ENCODE data around the gene APPL1. TPM values are rescaled to one million over a fixed set of nuclear protein-coding genes. Genes with fewer than 3 reads are reported as not detected.

The APPL1 gene
- total RNA-seq (2014; rRNA removed; shearing (Covaris generic)): 35.6 and 38.2 TPM in 2 replicates
- polyA plus RNA-seq (2016; fragmentation: Nextera tagmentation; extraction: Ambion mirVana): 55.8 and 58.3 TPM in 2 replicates

DNA sequence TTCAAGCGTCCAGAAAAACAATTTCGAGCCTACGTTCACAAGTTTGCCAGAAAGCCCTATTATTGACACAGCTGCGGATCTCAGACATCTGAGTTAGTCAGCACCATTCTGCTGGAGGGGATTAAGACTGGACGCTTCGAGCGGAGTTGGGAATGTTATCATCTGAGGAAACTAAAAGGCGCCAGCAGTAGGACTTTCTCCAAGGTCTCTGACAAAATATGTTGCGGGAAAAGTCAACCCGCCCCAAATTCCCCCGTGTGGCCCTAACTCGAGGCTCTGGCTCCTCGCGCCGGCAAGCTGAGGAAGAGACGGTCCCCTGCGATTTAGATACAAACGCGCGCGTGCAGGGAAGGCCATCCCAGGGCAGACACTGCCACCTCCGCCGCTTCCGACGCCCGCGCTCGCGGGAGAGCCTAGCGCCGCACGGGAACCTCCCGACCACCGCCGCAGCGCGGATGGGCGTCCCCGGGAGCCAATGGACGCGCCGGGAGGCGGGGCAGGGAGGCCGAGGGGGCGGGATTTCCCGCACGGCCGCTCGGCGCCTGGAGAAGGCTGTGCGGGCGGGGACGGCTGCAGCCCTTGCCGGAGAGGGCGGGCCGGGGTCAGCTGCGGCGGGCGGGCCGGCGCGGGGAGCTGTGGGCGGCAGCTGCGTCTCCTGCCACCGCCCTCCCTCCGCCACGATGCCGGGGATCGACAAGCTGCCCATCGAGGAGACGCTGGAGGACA lies at the start of gene APPL1:
Gene APPL1, plus strand, starts transcription at position 526 of the 726 bp plus-strand sequence. Its CDS starts 155 bp downstream, at position 681.
- Histone ChIP-seq H3K4me1 (ENCODE audit: insufficient read depth) (peaks cover 32% of the 10 kb centered on the region), H3K9ac (peak within 1 kb of the TSS; percentile 88), H3K9me2 (ENCODE audit: insufficient read depth) (no peaks in the 10 kb centered on the region), H4K20me1 (ENCODE audit: insufficient read depth) (peaks cover 9% of the 10 kb centered on the region), H3K36me3 (ENCODE audit: low read depth) (no peaks in the 10 kb centered on the region), H3K27me3 (replicated peaks; ENCODE audit: insufficient read depth) (no peaks in the 10 kb centered on the region), H3K9me3 (ENCODE audit: low read depth) (no peaks in the 10 kb centered on the region), H3K27ac (peak within 1 kb of the TSS; percentile 75), H3K4me3 (peak within 1 kb of the TSS; percentile 87), H2AFZ (peak within 1 kb of the TSS; percentile 89), H3F3A (ENCODE audit: insufficient read depth) (peaks cover 29% of the 10 kb centered on the region), H3K79me2 (ENCODE audit: insufficient read depth) (peaks cover 44% of the 10 kb centered on the region), H3K4me2 (ENCODE audit: unreplicated experiment) (peak within 1 kb of the TSS; percentile 90)
- in situ Hi-C loops (cut with MboI): loop anchor here (10.0 kb wide), 1 partner anchor 133 kb away; no protein-coding TSS in a partner anchor
- DNase-seq: peak; percentile 96
- WGBS, 2 experiments (ENCODE audit: low coverage in 1 of 2, low lambda C conversion rate in 2 of 2, missing lambda C conversion rate in 2 of 2): 1 to 2% methylated on average over 48 to 50 of the region's 71 CpGs
- TF ChIP-seq EZH2phosphoT487 (IDR thresholded peaks at IDR 0.05; ENCODE audit: insufficient read depth, low read depth): no peak
- no peak for TF ChIP-seq EZH2 (IDR thresholded peaks at IDR 0.05; ENCODE audit: insufficient read depth, poor library complexity, severe bottlenecking)

- Histone ChIP-seq H3K79me2 (ENCODE audit: insufficient read depth) (no peaks in the 10 kb centered on the region), H3K36me3 (ENCODE audit: low read depth) (no peaks in the 10 kb centered on the region), H4K20me1 (ENCODE audit: insufficient read depth) (no peaks in the 10 kb centered on the region), H3K4me3 (no peak overlapping the region), H3K4me2 (ENCODE audit: unreplicated experiment) (no peak overlapping the region), H3K9me3 (ENCODE audit: low read depth) (no peaks in the 10 kb centered on the region), H3K27ac (no peak overlapping the region), H3K27me3 (replicated peaks; ENCODE audit: insufficient read depth) (no peaks in the 10 kb centered on the region; the same call in 1 of the 2 replicates), H3F3A (ENCODE audit: insufficient read depth) (no peaks in the 10 kb centered on the region), H3K9ac (no peak overlapping the region), H3K4me1 (ENCODE audit: insufficient read depth) (peaks cover 5% of the 10 kb centered on the region), H2AFZ (no peak overlapping the region), H3K9me2 (ENCODE audit: insufficient read depth) (no peaks in the 10 kb centered on the region)
- TF ChIP-seq EZH2phosphoT487 (IDR thresholded peaks at IDR 0.05; ENCODE audit: insufficient read depth, low read depth) (no peak), EZH2 (IDR thresholded peaks at IDR 0.05; ENCODE audit: insufficient read depth, poor library complexity, severe bottlenecking) (no peak)
- DNase-seq: peak; percentile 46
- WGBS, 2 experiments (ENCODE audit: low coverage in 1 of 2, low lambda C conversion rate in 2 of 2, missing lambda C conversion rate in 2 of 2): 51 to 54% methylated on average over 5 of the region's 5 CpGs
- in situ Hi-C loops (cut with MboI): no loop called here
Observed at GRCh38 chr3:57179580-57180410, 47.7 kb upstream of the APPL1 start.

GRCh38 chr3:57184526-57184925 lies 43.0 kb upstream of the APPL1 start:
- Histone ChIP-seq H3K9me3 (ENCODE audit: low read depth) (no peaks in the 10 kb centered on the region), H2AFZ (peak overlapping the region; percentile 63), H3K79me2 (ENCODE audit: insufficient read depth) (no peaks in the 10 kb centered on the region), H3K27me3 (replicated peaks; ENCODE audit: insufficient read depth) (no peaks in the 10 kb centered on the region), H3K27ac (no peak overlapping the region), H4K20me1 (ENCODE audit: insufficient read depth) (no peaks in the 10 kb centered on the region), H3K36me3 (ENCODE audit: low read depth) (no peaks in the 10 kb centered on the region), H3F3A (ENCODE audit: insufficient read depth) (no peaks in the 10 kb centered on the region), H3K9ac (no peak overlapping the region), H3K4me2 (ENCODE audit: unreplicated experiment) (no peak overlapping the region), H3K9me2 (ENCODE audit: insufficient read depth) (no peaks in the 10 kb centered on the region), H3K4me3 (no peak overlapping the region), H3K4me1 (ENCODE audit: insufficient read depth) (peaks cover 6% of the 10 kb centered on the region)
- TF ChIP-seq EZH2 (IDR thresholded peaks at IDR 0.05; ENCODE audit: insufficient read depth, poor library complexity, severe bottlenecking) (no peak), EZH2phosphoT487 (IDR thresholded peaks at IDR 0.05; ENCODE audit: insufficient read depth, low read depth) (no peak)
- in situ Hi-C loops (cut with MboI): no loop called here
- DNase-seq: peak; percentile 45
- WGBS, 2 experiments (ENCODE audit: low coverage in 1 of 2, low lambda C conversion rate in 2 of 2, missing lambda C conversion rate in 2 of 2): 4 to 10% methylated on average over 6 of the region's 6 CpGs

DNA sequence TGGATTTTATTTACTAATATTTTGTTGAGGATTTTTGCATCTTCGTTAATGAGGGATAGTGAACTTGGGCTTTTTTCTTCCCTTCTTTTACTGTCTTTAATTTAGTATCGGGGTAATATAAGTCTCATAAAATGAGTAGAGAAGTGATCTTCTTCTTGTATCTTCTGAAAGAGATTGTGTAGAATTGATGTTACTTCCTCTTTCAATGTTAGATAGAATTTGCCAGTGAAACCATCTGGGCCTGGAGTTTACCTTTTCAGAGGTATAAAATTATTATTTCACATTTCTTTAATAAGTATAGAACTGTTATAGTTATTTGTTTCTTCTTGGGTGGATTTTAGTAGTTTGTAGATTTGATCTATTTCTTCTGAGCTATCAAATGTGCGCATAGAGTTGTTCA lies 35.5 kb upstream of the APPL1 start:
- no peak for DNase-seq

More for the DNA sequence above, 35.5 kb upstream of the APPL1 start:
- no peaks in the 10 kb centered on the region for H3K9me2 ChIP-seq (ENCODE audit: insufficient read depth)
- no peak overlapping the region for H3K4me2 ChIP-seq (ENCODE audit: unreplicated experiment)
- H3K9me3 ChIP-seq (ENCODE audit: low read depth): no peaks in the 10 kb centered on the region
- no peaks in the 10 kb centered on the region for H3K27me3 ChIP-seq (replicated peaks; ENCODE audit: insufficient read depth)
- no peaks in the 10 kb centered on the region for H3K36me3 ChIP-seq (ENCODE audit: low read depth)
- H3K4me3 ChIP-seq: no peak overlapping the region
- TF ChIP-seq EZH2 (IDR thresholded peaks at IDR 0.05; ENCODE audit: insufficient read depth, poor library complexity, severe bottlenecking) (no peak), EZH2phosphoT487 (IDR thresholded peaks at IDR 0.05; ENCODE audit: insufficient read depth, low read depth) (no peak)
- H3K27ac ChIP-seq: no peak overlapping the region
- no peaks in the 10 kb centered on the region for H3K4me1 ChIP-seq (ENCODE audit: insufficient read depth)
- no peaks in the 10 kb centered on the region for H4K20me1 ChIP-seq (ENCODE audit: insufficient read depth)
- no peaks in the 10 kb centered on the region for H3K79me2 ChIP-seq (ENCODE audit: insufficient read depth)
- in situ Hi-C loops (cut with MboI): no loop called here
- no peak overlapping the region for H2AFZ ChIP-seq
- H3K9ac ChIP-seq: no peak overlapping the region
- no peaks in the 10 kb centered on the region for H3F3A ChIP-seq (ENCODE audit: insufficient read depth)
- WGBS, 2 experiments (ENCODE audit: low coverage in 1 of 2, low lambda C conversion rate in 2 of 2, missing lambda C conversion rate in 2 of 2): 90 to 96% methylated on average over 3 of the region's 3 CpGs
